Ureter (tissue), 1 donor: ENCODE data around the gene FRG2C. TPM values are rescaled to one million over a fixed set of nuclear protein-coding genes. Genes with fewer than 3 reads are reported as not detected.
"Not testable (repeated sequence)": the region's sequence is repeated elsewhere in the genome, so short reads cannot be mapped to it uniquely, and the experiment has no call there.

Experiments
- DNase-seq: peaks from one replicate; pipeline ENCODE4 v3.0.0-alpha.2; 2020; ENCODE audit warnings: low spot score
- total RNA-seq: library from RNA; stranded (reverse); gene quantifications from one replicate; pipeline ENCODE4 v1.2.4, GENCODE V29; 2023
- donor health status: DM: yes; HTN: yes; CAD: no.

FRG2C gene
- total RNA-seq, 1 donor from 2014 or later, result not detected

DNA sequence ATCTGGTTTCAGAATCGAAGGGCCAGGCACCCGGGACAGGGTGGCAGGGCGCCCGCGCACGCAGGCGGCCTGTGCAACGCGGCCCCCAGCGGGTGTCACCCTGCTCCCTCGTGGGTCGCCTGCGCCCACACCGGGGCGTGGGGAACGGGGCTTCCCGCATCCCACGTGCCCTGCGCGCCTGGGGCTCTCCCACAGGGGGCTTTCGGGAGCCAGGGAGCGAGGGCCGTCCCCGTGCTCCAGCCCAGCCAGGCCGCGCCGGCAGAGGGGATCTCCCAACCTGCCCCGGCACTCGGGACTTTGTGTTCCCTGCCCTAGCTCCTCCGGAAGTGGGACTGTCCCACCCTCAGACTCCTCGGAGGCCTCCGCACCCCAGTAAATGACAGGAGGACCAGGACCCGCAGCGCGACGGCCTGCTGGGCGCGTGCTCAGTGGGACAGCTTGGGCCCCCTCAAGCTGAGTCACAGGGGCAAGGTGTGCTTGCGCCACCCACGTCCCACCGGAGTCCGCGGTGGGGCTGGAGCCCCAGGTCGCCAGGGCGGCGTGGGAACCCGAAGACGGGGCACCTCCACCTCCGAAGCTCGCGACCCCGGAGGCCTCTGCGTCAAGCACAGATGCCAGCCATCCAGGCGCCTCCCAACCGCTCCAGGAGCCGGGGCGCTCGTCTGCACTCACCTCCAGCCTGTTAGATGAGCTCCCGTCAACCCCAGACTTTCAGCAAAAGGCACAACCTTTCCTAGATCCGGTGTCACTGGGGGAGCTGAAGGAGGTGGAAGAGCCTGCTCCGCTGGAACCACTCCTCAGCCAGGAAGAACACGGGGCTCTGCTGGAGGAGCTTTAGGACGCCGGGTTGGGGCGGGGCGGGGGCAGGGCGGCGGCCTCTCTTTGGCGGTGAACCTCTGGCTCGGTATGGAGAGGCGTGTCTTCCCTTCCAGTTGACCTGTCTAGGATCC is 5.5 kb downstream of the FRG2C start:
- DNase-seq, result peak; percentile 74

DNA sequence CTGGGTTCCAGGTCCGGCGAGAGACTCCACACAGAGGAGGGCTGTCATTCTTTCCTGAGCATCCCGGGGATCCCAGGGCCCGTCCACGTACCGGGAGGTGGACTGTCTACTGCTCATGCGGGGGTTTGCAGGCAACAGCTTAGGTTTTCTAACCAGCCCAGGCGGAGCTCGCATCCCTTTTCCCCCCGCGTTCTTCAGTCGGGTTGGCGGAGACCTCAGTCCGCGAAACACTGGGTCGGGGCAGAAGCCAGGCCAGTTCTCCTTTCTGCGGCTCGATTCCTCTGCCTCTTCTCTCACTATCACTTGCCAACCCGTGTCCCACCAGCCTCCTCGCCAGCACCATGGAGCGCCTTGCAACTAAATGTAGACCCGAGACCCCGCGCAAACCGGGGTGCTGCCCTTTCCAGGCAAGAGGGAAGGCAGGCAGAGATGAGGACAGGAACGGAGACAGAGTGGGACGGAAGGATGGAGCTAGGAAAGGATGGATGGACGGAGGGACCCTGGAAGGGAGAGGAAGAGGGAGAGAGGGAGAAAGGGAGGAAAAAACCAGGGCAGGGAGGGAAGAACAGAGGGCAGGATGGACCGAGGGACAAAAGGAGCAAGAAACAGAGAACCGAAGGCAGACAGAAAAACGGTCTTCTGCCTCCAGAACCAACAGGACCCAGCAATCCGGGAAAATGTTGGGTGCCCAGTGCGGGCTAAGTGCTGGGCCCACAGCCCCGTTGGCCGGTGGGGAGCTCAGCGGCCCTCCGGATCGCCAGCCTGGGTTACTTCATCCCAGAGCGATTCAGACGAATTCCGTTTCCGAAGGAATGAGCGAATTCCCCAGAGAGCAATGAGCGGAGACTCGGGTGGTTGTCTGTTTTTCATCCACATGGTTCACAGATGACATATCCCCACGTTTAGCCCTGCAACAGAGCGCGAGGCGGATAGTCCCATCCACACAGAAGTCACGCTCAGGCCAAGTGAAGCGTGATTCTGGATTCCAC is 6.5 kb downstream of the FRG2C start:
- not testable (repeated sequence) for DNase-seq

DNA sequence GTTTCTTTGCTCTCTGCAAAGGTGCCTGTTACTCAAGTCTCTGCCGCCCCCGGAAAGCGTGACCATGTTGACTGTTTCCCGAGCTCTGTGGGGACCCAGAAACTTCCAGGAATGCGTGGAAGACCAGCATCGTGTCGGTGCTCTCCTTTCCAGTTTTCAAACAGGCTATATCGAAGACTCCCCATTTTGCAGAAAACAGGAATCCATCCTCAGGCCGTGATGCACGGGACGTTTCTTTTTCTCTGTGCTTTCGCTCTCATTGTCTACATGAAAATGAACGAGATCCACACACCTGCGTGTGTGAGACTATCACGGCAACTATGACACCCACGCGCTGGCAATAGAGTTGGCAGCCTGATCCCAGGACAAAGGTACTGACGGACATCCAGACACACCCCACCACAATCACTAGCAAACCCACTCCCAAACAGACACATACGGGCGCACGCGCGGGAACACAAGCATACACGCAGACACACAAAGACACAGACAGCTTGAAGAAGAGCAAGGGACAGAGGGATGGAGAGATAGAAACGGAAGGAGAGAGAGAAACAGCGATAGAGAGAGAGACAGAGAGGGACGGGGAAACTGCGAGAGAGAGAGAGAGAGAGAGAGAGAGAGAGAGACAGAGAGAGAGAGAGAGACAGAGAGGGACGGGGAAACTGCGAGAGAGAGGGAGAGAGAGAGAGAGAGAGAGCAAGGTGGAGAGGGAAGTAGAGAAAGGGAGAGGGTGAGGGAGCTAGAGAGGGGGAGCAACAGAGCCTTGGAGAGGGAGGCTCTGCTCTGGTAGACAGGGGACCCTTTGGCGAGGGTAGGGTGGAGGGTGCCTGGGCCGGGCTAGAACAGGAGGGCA is 7.4 kb downstream of the FRG2C start:
- DNase-seq, result not testable (repeated sequence)

DNA sequence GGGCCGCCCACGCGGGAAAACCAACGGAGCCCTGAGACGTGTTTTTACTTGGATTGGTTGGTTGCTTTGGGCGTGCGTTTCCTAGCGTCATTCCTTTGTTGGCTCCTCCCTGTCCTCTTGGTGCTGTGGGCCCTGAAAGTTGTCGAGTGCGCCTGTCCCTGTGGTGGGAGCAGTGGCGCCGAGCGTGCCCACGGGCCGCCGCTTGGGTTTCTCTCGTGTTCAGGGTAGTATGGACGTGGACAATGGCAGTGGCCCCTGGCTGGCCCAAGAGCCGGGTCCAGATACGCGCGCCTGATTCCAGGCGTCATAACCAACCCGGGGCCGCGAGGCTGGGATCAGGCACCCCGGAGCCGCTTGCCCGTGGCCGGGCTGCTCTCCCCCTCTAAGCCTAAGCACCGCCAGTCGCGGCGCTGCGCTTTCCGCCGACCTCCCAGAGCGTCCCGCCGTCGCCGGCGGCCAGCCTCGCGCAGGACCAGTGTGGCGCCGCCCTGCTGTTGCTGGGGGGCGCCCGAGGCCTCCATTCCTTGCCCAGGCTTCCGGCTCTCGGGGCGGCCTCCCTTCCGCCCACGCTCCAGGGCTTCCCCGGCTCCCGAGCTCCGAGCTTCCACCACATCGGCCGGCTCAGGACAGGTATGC is 8.1 kb downstream of the FRG2C start:
- not testable (repeated sequence) for DNase-seq

DNA sequence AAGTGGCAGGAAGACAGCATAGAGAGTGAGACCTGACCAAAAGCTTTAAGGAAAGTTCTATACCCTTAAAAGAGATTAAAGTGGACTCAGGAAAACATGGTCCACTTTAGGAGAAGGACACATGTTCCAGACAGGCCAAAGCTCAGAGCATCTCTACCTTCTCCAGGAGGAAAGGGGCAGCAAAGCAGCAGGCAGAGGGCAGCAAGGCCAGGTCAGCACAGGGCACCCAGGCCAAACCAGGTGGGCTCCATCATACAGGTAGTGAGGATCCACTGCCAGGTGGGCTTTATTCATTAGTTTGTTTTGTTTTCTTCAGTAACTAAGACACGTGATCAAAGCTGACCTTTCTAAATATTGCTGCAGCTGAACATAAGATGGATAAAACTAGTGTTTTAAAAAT is 19.8 kb downstream of the FRG2C start:
- not testable (repeated sequence) for DNase-seq

DNA sequence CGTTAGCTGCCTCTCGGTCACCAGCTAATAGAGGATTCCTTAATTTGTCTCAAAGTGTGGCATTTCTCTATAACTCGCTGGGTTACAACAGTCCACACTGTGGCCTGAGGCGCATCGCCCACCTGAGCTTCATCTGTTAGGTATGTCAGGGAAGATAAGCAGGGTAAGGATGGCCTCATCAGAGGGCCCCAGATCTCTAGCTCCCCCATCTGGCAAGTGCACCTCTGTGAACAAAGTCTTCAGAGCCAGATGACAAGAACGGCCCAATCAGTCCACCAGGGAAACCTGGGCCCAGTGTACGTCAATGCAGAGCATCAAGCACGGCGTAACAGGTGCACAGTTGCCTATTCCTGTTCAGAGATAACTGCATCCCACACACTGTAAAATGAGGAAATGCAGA is 23.2 kb downstream of the FRG2C start:
- DNase-seq, result no peak

DNA sequence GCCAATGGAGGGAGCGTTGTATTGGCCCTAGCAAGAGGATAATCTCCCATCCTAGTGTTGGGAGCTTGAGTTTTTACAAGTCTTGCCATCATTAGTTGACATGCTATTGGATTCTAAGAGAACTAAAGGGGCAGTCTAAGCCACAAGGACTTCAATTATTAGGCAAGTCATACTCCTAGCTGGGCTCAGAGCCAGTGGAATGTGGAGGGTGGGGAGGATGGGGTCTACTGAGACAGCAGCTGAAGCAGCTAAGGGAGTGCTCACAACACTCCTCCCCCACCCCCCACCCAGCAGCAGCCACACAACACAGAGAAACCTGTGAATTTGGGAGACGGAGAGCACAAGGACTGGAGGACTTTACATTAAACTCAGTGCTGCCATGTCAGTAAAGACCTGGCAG is 27.9 kb downstream of the FRG2C start:
- no peak for DNase-seq

Other genes with a start within 250 kb of the FRG2C start
- gene ZNF717, start 121.2 kb downstream of the FRG2C start, total RNA-seq, result 29.5 TPM